Tibial artery (tissue), 4 donors: Measurements from ENCODE around the gene SLC16A14.

Experiments used
- DNase-seq, 2 donors: peaks; one replicate each; pipeline ENCODE4 v3.0.0-alpha.2; 2019
- H3K27ac ChIP-seq, 2 donors: fragments of 200-600 bp; sonication (generic) in 1 of 2; 1 replicate in 1 of 2; 2 replicates in 1 of 2; pipeline ENCODE4 v1.5.1; 2018 to 2019; ENCODE audit warnings: mild to moderate bottlenecking in 1 of 2
- H3K27me3 ChIP-seq, 2 donors: fragments of 200-600 bp; sonication (generic) in 1 of 2; one replicate each; pipeline versions ENCODE4 v1.5.1 to v1.6.0; 2016 to 2019
- H3K36me3 ChIP-seq, 3 donors: fragments of 200-600 bp; sonication (generic) in 2 of 3; one replicate each; pipeline ENCODE4 v1.5.1; 2016 to 2019; ENCODE audit warnings: mild to moderate bottlenecking in 2 of 3
- H3K4me1 ChIP-seq, 4 donors: fragments of 200-600 bp; sonication (generic) in 2 of 4; 1 replicate in 3 of 4; 2 replicates in 1 of 4; pipeline ENCODE4 v1.5.1; 2016 to 2019
- H3K4me3 ChIP-seq, 2 donors: fragments of 200-600 bp; sonication (generic) in 1 of 2; 1 replicate in 1 of 2; 2 replicates in 1 of 2; pipeline ENCODE4 v1.5.1; 2018 to 2019; ENCODE audit warnings: mild to moderate bottlenecking in 2 of 2
- H3K9me3 ChIP-seq, 3 donors: fragments of 200-600 bp; sonication (generic) in 1 of 3; one replicate each; pipeline ENCODE4 v1.5.1; 2016 to 2019
- intact Hi-C: fragments of 100-400 bp; cut with DNase I; formaldehyde crosslinking; loops from one replicate; pipeline ENCODE4 v1.15.0; 2023; ENCODE audit warnings: low total_unique reads
- TF ChIP-seq, protein P1 (sequence below), 2 experiments: fragments of 200-600 bp in 1 of 2; fragments of 450-650 bp in 1 of 2; IDR thresholded peaks; one replicate each; pipeline ENCODE4 v1.5.1; 2017 to 2019; ENCODE audit warnings: antibody characterized with exemption in 2 of 2, mild to moderate bottlenecking in 1 of 2, moderate library complexity in 1 of 2

Gene SLC16A14

DNA sequence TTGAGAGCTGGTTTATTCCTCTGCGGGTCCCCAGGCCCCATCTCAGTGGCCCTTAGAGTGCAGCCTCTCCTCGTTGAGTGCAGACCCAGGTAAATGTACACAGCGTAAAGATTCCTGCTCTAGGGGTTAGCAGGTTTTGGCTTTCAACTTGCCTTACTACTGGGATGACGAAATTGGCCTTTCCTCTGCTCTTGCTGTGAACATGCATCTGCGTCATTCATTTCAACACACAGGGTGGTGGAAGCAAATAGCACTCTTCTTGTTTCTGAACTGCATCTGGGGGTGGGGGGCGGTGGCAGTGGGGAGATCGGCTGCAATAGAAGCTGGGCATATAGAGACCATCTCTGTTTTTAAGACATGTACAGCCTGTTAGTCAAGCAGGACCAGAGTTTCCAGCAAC, 16.5 kb upstream of the SLC16A14 start:
- H3K4me1 ChIP-seq, result no peaks in the 10 kb centered on the region
- H3K27ac ChIP-seq, result no peak overlapping the region

DNA sequence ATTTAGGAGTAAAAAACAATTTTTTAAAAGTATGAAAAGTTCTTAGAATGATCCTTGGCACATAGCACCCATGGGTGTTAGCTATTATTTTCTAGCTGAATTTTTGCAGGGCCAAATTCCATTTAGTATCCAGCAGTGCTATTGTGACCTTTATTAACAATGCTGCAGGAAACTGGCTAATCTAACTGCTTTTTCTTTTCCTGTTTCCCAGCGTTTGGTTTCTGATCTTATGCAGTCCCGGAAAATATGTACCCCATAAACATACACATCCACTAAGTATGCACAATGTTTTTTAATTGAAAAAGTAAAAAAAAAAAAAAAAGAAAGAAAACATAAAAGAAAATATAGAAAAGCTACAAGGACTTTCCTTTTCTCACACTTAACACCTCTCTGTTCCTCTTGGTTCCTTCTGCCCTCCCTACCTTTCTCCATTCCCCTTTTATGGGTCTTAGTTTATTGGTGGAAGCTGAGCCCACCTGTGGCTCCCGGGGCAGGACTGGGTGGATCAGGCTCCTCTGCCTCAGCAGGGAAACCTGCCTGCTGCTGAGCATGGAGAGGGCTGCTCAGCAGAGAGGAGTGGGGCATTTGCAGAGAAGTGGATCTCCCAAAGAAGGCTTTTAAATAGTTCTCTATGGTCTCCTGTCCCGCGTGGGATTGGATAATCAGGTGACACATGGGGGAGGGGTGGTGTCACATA, 9.3 kb upstream of the SLC16A14 start:
- intact Hi-C loops, result no loop called here
- H3K27ac ChIP-seq, result no peak overlapping the region
- DNase-seq, result no peak

More for the DNA sequence above, 16.5 kb upstream of the SLC16A14 start:
- intact Hi-C loops, result no loop called here
- TF ChIP-seq, protein P1, sequence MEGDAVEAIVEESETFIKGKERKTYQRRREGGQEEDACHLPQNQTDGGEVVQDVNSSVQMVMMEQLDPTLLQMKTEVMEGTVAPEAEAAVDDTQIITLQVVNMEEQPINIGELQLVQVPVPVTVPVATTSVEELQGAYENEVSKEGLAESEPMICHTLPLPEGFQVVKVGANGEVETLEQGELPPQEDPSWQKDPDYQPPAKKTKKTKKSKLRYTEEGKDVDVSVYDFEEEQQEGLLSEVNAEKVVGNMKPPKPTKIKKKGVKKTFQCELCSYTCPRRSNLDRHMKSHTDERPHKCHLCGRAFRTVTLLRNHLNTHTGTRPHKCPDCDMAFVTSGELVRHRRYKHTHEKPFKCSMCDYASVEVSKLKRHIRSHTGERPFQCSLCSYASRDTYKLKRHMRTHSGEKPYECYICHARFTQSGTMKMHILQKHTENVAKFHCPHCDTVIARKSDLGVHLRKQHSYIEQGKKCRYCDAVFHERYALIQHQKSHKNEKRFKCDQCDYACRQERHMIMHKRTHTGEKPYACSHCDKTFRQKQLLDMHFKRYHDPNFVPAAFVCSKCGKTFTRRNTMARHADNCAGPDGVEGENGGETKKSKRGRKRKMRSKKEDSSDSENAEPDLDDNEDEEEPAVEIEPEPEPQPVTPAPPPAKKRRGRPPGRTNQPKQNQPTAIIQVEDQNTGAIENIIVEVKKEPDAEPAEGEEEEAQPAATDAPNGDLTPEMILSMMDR (IDR thresholded peaks at IDR 0.05), result no peak
- no peak overlapping the region for H3K4me3 ChIP-seq
- H3K36me3 ChIP-seq, result no peaks in the 10 kb centered on the region
- DNase-seq, result no peak
- H3K27me3 ChIP-seq, result peaks cover 0 to 2% of the 10 kb centered on the region in 2 donors
- H3K9me3 ChIP-seq, result no peaks in the 10 kb centered on the region

GRCh38 chr2:230076819-230077218, 8.1 kb upstream of the SLC16A14 start:
- Histone ChIP-seq H3K27me3 (no peaks in the 10 kb centered on the region), H3K4me1 (no peaks in the 10 kb centered on the region), H3K36me3 (no peaks in the 10 kb centered on the region), H3K27ac (no peak overlapping the region), H3K4me3 (no peak overlapping the region), H3K9me3 (no peaks in the 10 kb centered on the region)
- DNase-seq, result no peak
- TF ChIP-seq, protein P1 (IDR thresholded peaks at IDR 0.05), result no peak
- intact Hi-C loops, result no loop called here

More for the DNA sequence above, 9.3 kb upstream of the SLC16A14 start:
- Histone ChIP-seq H3K27me3 (no peaks in the 10 kb centered on the region), H3K4me3 (no peak overlapping the region), H3K36me3 (no peaks in the 10 kb centered on the region), H3K4me1 (no peaks in the 10 kb centered on the region), H3K9me3 (no peaks in the 10 kb centered on the region)
- TF ChIP-seq, protein P1 (IDR thresholded peaks at IDR 0.05), result no peak

GRCh38 chr2:230075988-230076631, 7.4 kb upstream of the SLC16A14 start:
- no peak overlapping the region for H3K27ac ChIP-seq
- TF ChIP-seq, protein P1 (IDR thresholded peaks at IDR 0.05), result no peak
- intact Hi-C loops, result no loop called here
- H3K9me3 ChIP-seq, result no peaks in the 10 kb centered on the region
- no peak for DNase-seq
- no peaks in the 10 kb centered on the region for H3K36me3 ChIP-seq
- no peaks in the 10 kb centered on the region for H3K4me1 ChIP-seq
- no peaks in the 10 kb centered on the region for H3K27me3 ChIP-seq
- H3K4me3 ChIP-seq, result no peak overlapping the region

DNA sequence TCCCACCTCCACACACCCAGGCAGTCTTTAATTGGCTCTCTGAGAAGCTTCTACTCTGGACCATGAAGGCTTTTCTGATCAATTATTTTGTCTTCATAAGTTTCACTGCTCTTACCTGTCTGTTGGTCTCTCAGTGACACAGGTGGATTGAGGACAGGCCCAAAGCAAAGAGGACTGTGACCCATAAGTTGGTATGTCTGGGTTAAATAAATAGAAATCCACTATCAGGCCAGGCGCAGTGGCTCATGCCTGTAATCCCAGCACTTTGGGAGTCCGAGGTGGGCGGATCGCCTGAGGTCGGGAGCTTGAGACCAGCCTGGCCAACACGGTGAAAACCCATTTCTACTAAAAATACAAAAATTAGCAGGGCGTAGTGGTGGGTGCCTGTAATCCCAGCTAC, 2.7 kb upstream of the SLC16A14 start:
- peaks cover 0 to 15% (median 8%) of the 10 kb centered on the region in 4 donors for H3K4me1 ChIP-seq
- H3K27ac ChIP-seq, result no peak overlapping the region
- TF ChIP-seq, protein P1 (IDR thresholded peaks at IDR 0.05), result no peak
- no peaks in the 10 kb centered on the region for H3K27me3 ChIP-seq
- H3K9me3 ChIP-seq, result no peaks in the 10 kb centered on the region
- DNase-seq, result no peak
- intact Hi-C loops, result no loop called here
- no peak overlapping the region for H3K4me3 ChIP-seq
- H3K36me3 ChIP-seq, result no peaks in the 10 kb centered on the region
